ENCODE measurements around the gene PARD3B.

PARD3B gene

DNA sequence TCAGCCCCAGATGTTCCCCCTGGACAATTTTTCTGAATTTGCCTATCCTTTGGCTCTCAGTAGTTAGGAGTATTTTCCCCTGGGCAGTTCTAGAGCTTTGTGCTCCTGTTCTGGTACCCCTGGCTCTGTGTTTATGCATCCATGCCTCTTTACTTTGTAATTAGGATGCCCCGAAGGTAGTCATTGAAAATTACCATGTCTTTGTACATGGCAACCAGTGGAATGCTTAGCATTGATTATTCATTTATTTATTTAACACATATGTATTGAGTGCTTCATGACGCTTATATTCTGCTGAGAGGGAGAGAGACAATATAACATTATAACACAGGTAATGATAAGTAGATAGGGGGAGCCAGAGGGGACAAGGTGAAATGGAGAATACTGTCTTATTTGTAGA, 346.5 kb downstream of the PARD3B start:
- no peaks in the 10 kb centered on the region for H3K9me2 ChIP-seq (replicated peaks; ENCODE audit: control insufficient read depth, low read length)
- H3K27ac ChIP-seq (ENCODE audit: low read depth, low read length) = no peak overlapping the region
- no peaks in the 10 kb centered on the region for H3K4me1 ChIP-seq (ENCODE audit: control insufficient read depth, low read length)
- H3K27me3 ChIP-seq (ENCODE audit: control insufficient read depth, low read length) = no peaks in the 10 kb centered on the region
- TF ChIP-seq, protein P1, sequence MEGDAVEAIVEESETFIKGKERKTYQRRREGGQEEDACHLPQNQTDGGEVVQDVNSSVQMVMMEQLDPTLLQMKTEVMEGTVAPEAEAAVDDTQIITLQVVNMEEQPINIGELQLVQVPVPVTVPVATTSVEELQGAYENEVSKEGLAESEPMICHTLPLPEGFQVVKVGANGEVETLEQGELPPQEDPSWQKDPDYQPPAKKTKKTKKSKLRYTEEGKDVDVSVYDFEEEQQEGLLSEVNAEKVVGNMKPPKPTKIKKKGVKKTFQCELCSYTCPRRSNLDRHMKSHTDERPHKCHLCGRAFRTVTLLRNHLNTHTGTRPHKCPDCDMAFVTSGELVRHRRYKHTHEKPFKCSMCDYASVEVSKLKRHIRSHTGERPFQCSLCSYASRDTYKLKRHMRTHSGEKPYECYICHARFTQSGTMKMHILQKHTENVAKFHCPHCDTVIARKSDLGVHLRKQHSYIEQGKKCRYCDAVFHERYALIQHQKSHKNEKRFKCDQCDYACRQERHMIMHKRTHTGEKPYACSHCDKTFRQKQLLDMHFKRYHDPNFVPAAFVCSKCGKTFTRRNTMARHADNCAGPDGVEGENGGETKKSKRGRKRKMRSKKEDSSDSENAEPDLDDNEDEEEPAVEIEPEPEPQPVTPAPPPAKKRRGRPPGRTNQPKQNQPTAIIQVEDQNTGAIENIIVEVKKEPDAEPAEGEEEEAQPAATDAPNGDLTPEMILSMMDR (IDR thresholded peaks at IDR 0.05; ENCODE audit: low read depth, low read length, poor library complexity, severe bottlenecking) = no peak
- TF ChIP-seq EZH2phosphoT487 (IDR thresholded peaks at IDR 0.05; ENCODE audit: borderline replicate concordance, low read length) = no peak
- no peaks in the 10 kb centered on the region for H3K36me3 ChIP-seq (ENCODE audit: control insufficient read depth, low read length)
- H3K79me2 ChIP-seq (ENCODE audit: control insufficient read depth, low read length) = no peaks in the 10 kb centered on the region
- no peak overlapping the region for H3K4me3 ChIP-seq (ENCODE audit: low read length)
- H3F3A ChIP-seq (ENCODE audit: control insufficient read depth, insufficient read depth) = no peaks in the 10 kb centered on the region
- H3K9me3 ChIP-seq (ENCODE audit: control insufficient read depth, insufficient read depth, low read length) = no peaks in the 10 kb centered on the region
- H3K4me2 ChIP-seq (ENCODE audit: low read length) = no peak overlapping the region
- H4K20me1 ChIP-seq (ENCODE audit: control insufficient read depth, insufficient read depth, low read depth, low read length) = no peaks in the 10 kb centered on the region

DNA sequence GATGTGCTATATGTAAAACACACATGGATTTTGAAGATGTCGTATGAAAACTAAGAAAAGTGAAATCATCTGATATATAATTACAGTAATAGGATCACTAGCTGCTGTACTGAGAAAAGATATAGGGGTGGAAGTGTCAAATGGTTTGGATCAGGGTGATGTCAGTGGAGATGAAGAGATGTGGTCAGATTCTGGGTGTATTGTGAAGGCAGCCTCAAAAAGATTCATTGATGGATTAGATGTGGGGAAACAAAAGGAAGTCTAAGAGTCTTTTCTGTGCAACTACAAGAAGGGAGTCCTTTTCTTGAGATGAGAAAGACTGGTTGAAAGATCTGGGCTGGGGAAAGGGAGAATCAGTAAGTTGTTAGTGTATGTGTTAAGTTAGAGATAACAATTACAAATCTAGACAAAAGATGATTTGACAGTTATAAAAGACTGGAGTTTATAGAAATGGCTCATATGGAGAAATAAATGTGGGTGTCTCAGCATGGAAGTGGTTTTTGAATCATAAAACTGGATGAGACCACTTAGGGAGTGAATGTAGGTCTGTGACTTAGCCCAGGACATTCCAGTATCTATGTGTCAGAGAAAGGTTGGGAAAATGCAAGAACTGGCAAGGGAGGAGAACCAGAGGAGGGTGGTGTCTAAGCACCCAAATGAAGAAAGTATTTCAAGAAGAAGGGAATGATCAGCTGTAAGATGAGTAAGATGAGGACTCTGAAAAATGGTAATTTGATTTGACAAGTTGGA, 347.4 kb downstream of the PARD3B start:
- Histone ChIP-seq H3K9me2 (replicated peaks; ENCODE audit: control insufficient read depth, low read length) (no peaks in the 10 kb centered on the region), H3K9me3 (ENCODE audit: control insufficient read depth, insufficient read depth, low read length) (no peaks in the 10 kb centered on the region), H4K20me1 (ENCODE audit: control insufficient read depth, insufficient read depth, low read depth, low read length) (no peaks in the 10 kb centered on the region), H3K4me1 (ENCODE audit: control insufficient read depth, low read length) (no peaks in the 10 kb centered on the region), H3K27ac (ENCODE audit: low read depth, low read length) (no peak overlapping the region), H3K27me3 (ENCODE audit: control insufficient read depth, low read length) (no peaks in the 10 kb centered on the region), H3K4me2 (ENCODE audit: low read length) (no peak overlapping the region), H3F3A (ENCODE audit: control insufficient read depth, insufficient read depth) (no peaks in the 10 kb centered on the region), H3K36me3 (ENCODE audit: control insufficient read depth, low read length) (no peaks in the 10 kb centered on the region), H3K4me3 (ENCODE audit: low read length) (no peak overlapping the region), H3K79me2 (ENCODE audit: control insufficient read depth, low read length) (no peaks in the 10 kb centered on the region)
- TF ChIP-seq, protein P1 (IDR thresholded peaks at IDR 0.05; ENCODE audit: low read depth, low read length, poor library complexity, severe bottlenecking) = no peak
- no peak for TF ChIP-seq EZH2phosphoT487 (IDR thresholded peaks at IDR 0.05; ENCODE audit: borderline replicate concordance, low read length)

DNA sequence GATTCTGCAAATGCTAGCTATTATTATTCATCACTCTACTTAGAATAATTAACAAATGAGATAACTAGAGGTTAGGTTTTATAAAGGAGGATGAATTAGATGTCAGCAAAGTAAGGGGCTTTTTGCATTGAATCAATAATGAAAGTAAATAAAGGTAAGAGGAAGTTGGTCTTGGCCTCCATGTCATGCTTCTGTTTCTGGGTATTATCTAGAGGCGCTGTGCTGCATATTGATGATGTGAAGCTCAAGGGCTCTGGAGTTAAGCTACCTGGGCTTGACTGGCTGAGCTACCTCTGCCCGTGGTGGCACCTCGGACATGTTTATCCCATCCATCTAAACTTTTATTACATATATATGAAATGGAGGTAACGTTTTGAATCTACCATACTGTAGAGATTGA, 350.9 kb downstream of the PARD3B start:
- Histone ChIP-seq H3K27ac (ENCODE audit: low read depth, low read length) (no peak overlapping the region), H3K9me3 (ENCODE audit: control insufficient read depth, insufficient read depth, low read length) (no peaks in the 10 kb centered on the region; the same call in 1 of the 2 replicates)
- TF ChIP-seq, protein P1 (IDR thresholded peaks at IDR 0.05; ENCODE audit: low read depth, low read length, poor library complexity, severe bottlenecking) = no peak
- TF ChIP-seq EZH2phosphoT487 (IDR thresholded peaks at IDR 0.05; ENCODE audit: borderline replicate concordance, low read length) = no peak

More for the DNA sequence above, 350.9 kb downstream of the PARD3B start:
- Histone ChIP-seq H3K4me2 (ENCODE audit: low read length) (no peak overlapping the region), H3K27me3 (ENCODE audit: control insufficient read depth, low read length) (no peaks in the 10 kb centered on the region), H3K4me3 (ENCODE audit: low read length) (no peak overlapping the region), H3K4me1 (ENCODE audit: control insufficient read depth, low read length) (no peaks in the 10 kb centered on the region), H4K20me1 (ENCODE audit: control insufficient read depth, insufficient read depth, low read depth, low read length) (no peaks in the 10 kb centered on the region), H3K36me3 (ENCODE audit: control insufficient read depth, low read length) (no peaks in the 10 kb centered on the region), H3K9me2 (replicated peaks; ENCODE audit: control insufficient read depth, low read length) (no peaks in the 10 kb centered on the region), H3K79me2 (ENCODE audit: control insufficient read depth, low read length) (no peaks in the 10 kb centered on the region), H3F3A (ENCODE audit: control insufficient read depth, insufficient read depth) (no peaks in the 10 kb centered on the region)
